GM23338 (cell line): ENCODE results near the gene SMOC2. TPM values are rescaled to one million over a fixed set of nuclear protein-coding genes. Genes with fewer than 3 reads are reported as not detected.

ENCODE experiments used
- ATAC-seq: fragments of 200-7000 bp; cut with Tn5 transposase; 3 replicates; pipeline ENCODE4 v1.9.1; 2020
- DNase-seq: peaks from one replicate; pipeline ENCODE4 v3.0.0-alpha.2; 2015; ENCODE audit warnings: low spot score
- H2AFZ ChIP-seq: fragments of 200-600 bp; sonication (generic); 2 replicates; pipeline ENCODE4 v1.8.0; 2016; ENCODE audit warnings: antibody characterized with exemption, mild to moderate bottlenecking, moderate library complexity
- H3F3A ChIP-seq: fragments of 200-600 bp; sonication (generic); replicated peaks from 2 replicates; pipeline ENCODE4 v1.8.0; 2017; ENCODE audit warnings: antibody characterized with exemption, mixed run types, low read depth
- H3K27ac ChIP-seq: fragments of 200-600 bp; sonication (generic); 2 replicates; pipeline ENCODE4 v1.6.1; 2016; ENCODE audit warnings: low read depth
- H3K27me3 ChIP-seq: fragments of 200-600 bp; sonication (generic); 2 replicates; pipeline ENCODE4 v1.8.0; 2016; ENCODE audit warnings: mild to moderate bottlenecking, mixed run types, moderate library complexity; ENCODE audit not compliant: insufficient read depth
- H3K36me3 ChIP-seq: fragments of 200-600 bp; sonication (generic); 2 replicates; pipeline ENCODE4 v1.8.0; 2016; ENCODE audit warnings: mild to moderate bottlenecking; ENCODE audit not compliant: insufficient read depth
- H3K4me1 ChIP-seq: fragments of 200-600 bp; sonication (generic); 2 replicates; pipeline ENCODE4 v1.8.0; 2016; ENCODE audit warnings: mild to moderate bottlenecking, moderate library complexity; ENCODE audit not compliant: insufficient read depth
- H3K4me2 ChIP-seq: fragments of 200-600 bp; sonication (generic); 2 replicates; pipeline ENCODE4 v1.7.1; 2017; ENCODE audit warnings: mixed run types
- H3K4me3 ChIP-seq: fragments of 200-600 bp; sonication (generic); 2 replicates; pipeline ENCODE4 v1.6.1; 2016; ENCODE audit warnings: mixed run types
- H3K79me2 ChIP-seq: fragments of 200-600 bp; sonication (generic); replicated peaks from 2 replicates; pipeline ENCODE4 v1.8.0; 2017; ENCODE audit warnings: mild to moderate bottlenecking; ENCODE audit not compliant: insufficient read depth
- H3K9me2 ChIP-seq: fragments of 200-600 bp; sonication (generic); 2 replicates; pipeline ENCODE4 v1.8.0; 2017; ENCODE audit not compliant: insufficient read depth
- H4K20me1 ChIP-seq: fragments of 200-600 bp; sonication (generic); replicated peaks from 2 replicates; pipeline ENCODE4 v1.8.0; 2017; ENCODE audit warnings: mild to moderate bottlenecking; ENCODE audit not compliant: insufficient read depth
- H3K27ac Mint-ChIP-seq: 2 replicates; pipeline ENCODE4 v1.8.0; 2020; ENCODE audit warnings: inconsistent platforms, mild to moderate bottlenecking, moderate library complexity, mixed read lengths
- H3K27me3 Mint-ChIP-seq: 3 replicates; pipeline ENCODE4 v1.8.0; 2022; ENCODE audit warnings: low read depth, mild to moderate bottlenecking, moderate library complexity, mixed read lengths, inconsistent platforms; ENCODE audit not compliant: insufficient read depth, poor library complexity
- H3K36me3 Mint-ChIP-seq: 3 replicates; pipeline ENCODE4 v1.8.0; 2021; ENCODE audit warnings: low read depth, mild to moderate bottlenecking, inconsistent platforms, moderate library complexity, mixed read lengths
- H3K4me1 Mint-ChIP-seq: 3 replicates; pipeline ENCODE4 v1.8.0; 2020; ENCODE audit warnings: mild to moderate bottlenecking, inconsistent platforms, mixed read lengths
- H3K4me3 Mint-ChIP-seq: 3 replicates; pipeline ENCODE4 v1.8.0; 2021; ENCODE audit warnings: moderate library complexity, mild to moderate bottlenecking, inconsistent platforms, mixed read lengths
- H3K9me3 Mint-ChIP-seq: 3 replicates; pipeline ENCODE4 v1.8.0; 2020; ENCODE audit warnings: moderate library complexity, mild to moderate bottlenecking, inconsistent platforms, mixed read lengths
- CREB1 ChIP-seq: fragments of 250-450 bp; sonication (Bioruptor Pico); IDR thresholded peaks from 2 replicates; pipeline ENCODE4 v1.5.0; 2020; ENCODE audit warnings: low read depth, mild to moderate bottlenecking, moderate library complexity
- ETS1 ChIP-seq: IDR thresholded peaks from 2 replicates; pipeline ENCODE4 v1.6.1; 2016; ENCODE audit warnings: antibody characterized with exemption
- EZH2 ChIP-seq: fragments of 200-600 bp; sonication (generic); IDR thresholded peaks from one replicate; pipeline ENCODE4 v1.8.0; 2017; ENCODE audit warnings: antibody characterized with exemption, mild to moderate bottlenecking, low read depth; ENCODE audit not compliant: unreplicated experiment
- EZH2phosphoT487 ChIP-seq: fragments of 200-600 bp; sonication (generic); IDR thresholded peaks from one replicate; pipeline ENCODE4 v1.8.1; 2018; ENCODE audit warnings: antibody characterized with exemption; ENCODE audit not compliant: unreplicated experiment
- JUNB ChIP-seq: IDR thresholded peaks from one replicate; pipeline ENCODE4 v1.6.1; 2016; ENCODE audit warnings: antibody characterized with exemption; ENCODE audit not compliant: unreplicated experiment
- NANOG ChIP-seq: IDR thresholded peaks from 2 replicates; pipeline ENCODE4 v1.6.1; 2016; ENCODE audit warnings: antibody characterized with exemption, borderline replicate concordance
- POLR2AphosphoS5 ChIP-seq: IDR thresholded peaks from 2 replicates; pipeline ENCODE4 v1.6.1; 2016; ENCODE audit warnings: antibody characterized with exemption, low read depth
- REST ChIP-seq: IDR thresholded peaks from one replicate; pipeline ENCODE4 v1.6.1; 2018; ENCODE audit warnings: antibody characterized with exemption; ENCODE audit not compliant: unreplicated experiment
- STAT1 ChIP-seq: IDR thresholded peaks from one replicate; pipeline ENCODE4 v1.6.1; 2016; ENCODE audit warnings: antibody characterized with exemption; ENCODE audit not compliant: unreplicated experiment
- ZNF331 ChIP-seq: fragments of 250-450 bp; sonication (Bioruptor Pico); IDR thresholded peaks from 2 replicates; pipeline ENCODE4 v1.5.0; 2020; ENCODE audit warnings: low read depth, mild to moderate bottlenecking, moderate library complexity
- polyA plus RNA-seq: library from polyadenylated mRNA; unstranded; fragments of >200 nt; fragmentation: Nextera tagmentation; extraction: Ambion mirVana; gene quantifications from 2 replicates; pipeline ENCODE4 v1.2.1, GENCODE V29; 2016
- total RNA-seq: library from RNA; depleted of rRNA; stranded (reverse); fragments of >200 nt; shearing (Covaris generic); gene quantifications from 2 replicates; pipeline ENCODE4 v1.2.3, GENCODE V29; 2014
- TF ChIP-seq, protein P1 (sequence below), 2 experiments: fragments of 200-600 bp in 1 of 2; sonication (generic) in 1 of 2; conservative IDR thresholded peaks; 2 replicates each; pipeline versions ENCODE4 v1.5.1 to v1.6.1; 2016 to 2017; ENCODE audit warnings: antibody characterized with exemption in 2 of 2, low read depth in 2 of 2, mild to moderate bottlenecking in 2 of 2, moderate library complexity in 1 of 2

Gene SMOC2
- total and polyA plus RNA-seq, 2 experiments from 2014 or later = 4.3 to 6.5 TPM

DNA sequence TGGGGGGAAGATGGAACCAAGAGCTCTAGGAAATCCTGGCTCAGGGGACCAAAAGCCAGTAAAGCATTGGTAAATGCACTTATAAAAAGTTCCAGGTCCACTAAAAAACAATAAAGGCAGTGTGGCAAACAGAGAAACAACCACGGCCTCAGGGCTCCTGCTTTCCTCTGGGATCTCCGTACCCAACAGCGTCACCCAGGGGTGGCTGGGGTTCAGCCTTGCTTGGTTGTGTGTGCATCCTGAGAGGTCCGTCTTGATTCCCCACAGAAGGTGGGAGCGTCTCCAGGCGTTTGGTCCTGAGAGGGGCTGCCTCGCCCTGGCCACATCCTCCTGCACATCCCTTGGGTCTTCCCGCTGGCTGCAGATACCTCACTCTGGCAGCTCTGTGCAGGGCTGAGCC is 60.6 kb downstream of the SMOC2 start (continued):
- TF ChIP-seq REST (no peak), POLR2AphosphoS5 (no peak), EZH2 (no peak), NANOG (no peak), ETS1 (no peak), ZNF331 (CRISPR knock-in tag) (no peak), EZH2phosphoT487 (no peak), STAT1 (no peak)
- TF ChIP-seq, protein P1, sequence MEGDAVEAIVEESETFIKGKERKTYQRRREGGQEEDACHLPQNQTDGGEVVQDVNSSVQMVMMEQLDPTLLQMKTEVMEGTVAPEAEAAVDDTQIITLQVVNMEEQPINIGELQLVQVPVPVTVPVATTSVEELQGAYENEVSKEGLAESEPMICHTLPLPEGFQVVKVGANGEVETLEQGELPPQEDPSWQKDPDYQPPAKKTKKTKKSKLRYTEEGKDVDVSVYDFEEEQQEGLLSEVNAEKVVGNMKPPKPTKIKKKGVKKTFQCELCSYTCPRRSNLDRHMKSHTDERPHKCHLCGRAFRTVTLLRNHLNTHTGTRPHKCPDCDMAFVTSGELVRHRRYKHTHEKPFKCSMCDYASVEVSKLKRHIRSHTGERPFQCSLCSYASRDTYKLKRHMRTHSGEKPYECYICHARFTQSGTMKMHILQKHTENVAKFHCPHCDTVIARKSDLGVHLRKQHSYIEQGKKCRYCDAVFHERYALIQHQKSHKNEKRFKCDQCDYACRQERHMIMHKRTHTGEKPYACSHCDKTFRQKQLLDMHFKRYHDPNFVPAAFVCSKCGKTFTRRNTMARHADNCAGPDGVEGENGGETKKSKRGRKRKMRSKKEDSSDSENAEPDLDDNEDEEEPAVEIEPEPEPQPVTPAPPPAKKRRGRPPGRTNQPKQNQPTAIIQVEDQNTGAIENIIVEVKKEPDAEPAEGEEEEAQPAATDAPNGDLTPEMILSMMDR (conservative IDR thresholded peaks at IDR 0.05; ENCODE audit: low read depth in 2 of 2) = no peak

DNA sequence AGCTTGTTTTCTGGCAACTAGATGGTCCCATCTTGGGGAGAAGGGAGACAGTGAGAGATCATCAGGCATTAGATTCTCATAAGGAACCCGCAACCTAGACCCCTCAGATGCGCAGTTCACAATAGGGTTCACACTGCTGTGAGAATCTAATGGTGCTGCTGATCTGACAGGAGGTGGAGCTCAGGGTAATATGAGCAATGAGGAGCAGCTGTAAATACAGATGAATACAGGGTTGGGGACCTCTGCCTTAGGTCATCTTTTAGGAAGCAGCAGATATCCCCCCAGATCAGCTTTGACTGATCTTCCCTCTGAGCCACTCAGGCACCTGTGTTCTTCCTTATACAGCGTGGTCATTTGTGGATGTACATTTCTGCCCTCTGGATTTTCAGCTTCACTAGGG is 63.4 kb downstream of the SMOC2 start:
- no peak overlapping the region for H3K4me3 Mint-ChIP-seq
- Histone ChIP-seq H3K79me2 (no peaks in the 10 kb centered on the region), H3K4me2 (no peak overlapping the region), H3K4me3 (no peak overlapping the region), H3K27me3 (no peaks in the 10 kb centered on the region), H4K20me1 (no peaks in the 10 kb centered on the region), H3F3A (no peaks in the 10 kb centered on the region), H3K9me2 (no peaks in the 10 kb centered on the region; the same call in 1 of the 2 replicates), H3K4me1 (peaks cover 8% of the 10 kb centered on the region; the same call in 1 of the 2 replicates), H3K27ac (no peak overlapping the region), H2AFZ (no peak overlapping the region), H3K36me3 (no peaks in the 10 kb centered on the region)
- peaks cover 4% of the 10 kb centered on the region for H3K27me3 Mint-ChIP-seq
- no peak for ATAC-seq
- no peak overlapping the region for H3K27ac Mint-ChIP-seq
- H3K36me3 Mint-ChIP-seq = peaks cover 4% of the 10 kb centered on the region; the same call in 2 of the 3 replicates
- H3K9me3 Mint-ChIP-seq = peaks cover 5% of the 10 kb centered on the region
- H3K4me1 Mint-ChIP-seq = peaks cover 19% of the 10 kb centered on the region
- DNase-seq = no peak
- TF ChIP-seq REST (no peak), STAT1 (no peak), JUNB (no peak), ZNF331 (CRISPR knock-in tag) (no peak), NANOG (no peak), EZH2 (no peak), CREB1 (CRISPR knock-in tag) (no peak), ETS1 (no peak), EZH2phosphoT487 (no peak)
- TF ChIP-seq, protein P1 (conservative IDR thresholded peaks at IDR 0.05; ENCODE audit: low read depth in 2 of 2) = no peak
